T1000 (cell line): ENCODE measurements around the gene MC1R.
"Not testable (repeated sequence)": the region's sequence is repeated elsewhere in the genome, so short reads cannot be mapped to it uniquely, and the experiment has no call there.

Source experiments
- DNase-seq: peaks from one replicate; lab custom pipeline; 2025; ENCODE audit warnings: mixed read lengths; lab: John Stamatoyannopoulos, UW

MC1R gene

DNA sequence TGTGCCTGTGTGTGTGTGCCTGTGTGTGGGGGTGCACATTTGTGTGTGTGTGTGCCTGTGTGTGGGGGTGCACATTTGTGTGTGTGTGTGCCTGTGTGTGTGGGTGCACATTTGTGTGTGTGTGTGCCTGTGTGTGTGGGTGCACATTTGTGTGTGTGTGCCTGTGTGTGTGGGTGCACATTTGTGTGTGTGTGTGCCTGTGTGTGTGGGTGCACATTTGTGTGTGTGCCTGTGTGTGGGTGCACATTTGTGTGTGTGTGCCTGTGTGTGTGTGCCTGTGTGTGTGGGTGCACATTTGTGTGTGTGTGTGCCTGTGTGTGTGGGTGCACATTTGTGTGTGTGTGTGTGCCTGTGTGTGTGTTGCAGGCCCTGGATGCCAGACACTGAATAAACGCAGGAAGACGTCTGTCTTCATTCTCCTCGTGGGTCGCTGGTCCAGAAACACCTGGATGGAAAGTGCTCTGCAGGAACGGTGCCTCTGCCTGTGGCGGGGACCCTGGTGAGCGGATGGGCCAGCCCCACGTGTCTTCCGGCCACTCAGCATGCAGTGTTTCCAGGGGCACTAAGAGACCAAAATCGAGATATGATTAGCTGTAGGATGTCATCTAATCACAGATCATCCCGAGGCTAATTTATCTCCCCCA, 3.9 kb upstream of the MC1R start:
- DNase-seq: not testable (repeated sequence)

DNA sequence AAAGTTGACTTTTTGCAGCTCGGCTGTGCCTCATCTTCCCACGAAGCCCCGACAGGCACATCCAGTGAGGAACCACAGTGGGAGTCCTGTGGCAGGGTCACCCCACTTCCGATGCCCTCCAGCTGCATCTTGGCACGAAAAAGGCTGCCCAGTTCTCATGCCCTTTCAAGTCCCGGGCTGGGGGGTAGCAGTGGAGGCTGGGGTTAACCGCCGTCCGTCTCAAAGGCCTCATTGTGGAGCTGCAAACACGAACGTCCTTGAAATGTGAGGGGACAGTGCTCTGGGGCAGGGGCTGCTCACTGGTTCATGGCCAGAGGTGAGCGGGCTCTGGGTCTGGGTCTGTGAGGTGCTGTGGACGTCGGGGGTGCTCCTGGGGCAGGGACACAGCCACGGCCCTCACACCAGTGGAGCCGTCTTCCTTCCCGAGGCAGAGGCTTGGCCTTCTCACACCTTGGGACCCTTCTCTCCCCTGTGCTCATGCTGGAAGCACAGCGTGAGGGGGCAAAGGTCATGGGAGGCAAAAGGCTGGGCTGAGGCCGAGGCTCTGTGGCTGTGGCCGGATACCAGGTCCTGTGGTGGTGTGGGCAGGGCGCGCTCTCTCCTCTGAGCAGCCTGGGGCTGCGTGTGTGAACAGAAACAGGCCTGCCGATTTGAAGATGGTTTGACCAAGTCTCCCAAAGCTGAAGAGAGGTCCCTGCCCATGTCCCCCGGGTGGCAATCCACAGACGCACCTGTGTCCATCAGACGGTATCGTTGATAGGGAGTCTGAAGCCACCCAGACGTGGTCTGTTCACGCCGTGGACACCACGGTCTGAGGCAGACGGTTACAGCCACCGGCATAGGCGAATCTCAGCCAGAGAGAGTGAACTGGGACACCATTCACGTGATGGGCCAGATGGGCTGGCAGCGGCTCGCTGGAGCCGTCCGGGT, 3.1 kb upstream of the MC1R start:
- no peak for DNase-seq

DNA sequence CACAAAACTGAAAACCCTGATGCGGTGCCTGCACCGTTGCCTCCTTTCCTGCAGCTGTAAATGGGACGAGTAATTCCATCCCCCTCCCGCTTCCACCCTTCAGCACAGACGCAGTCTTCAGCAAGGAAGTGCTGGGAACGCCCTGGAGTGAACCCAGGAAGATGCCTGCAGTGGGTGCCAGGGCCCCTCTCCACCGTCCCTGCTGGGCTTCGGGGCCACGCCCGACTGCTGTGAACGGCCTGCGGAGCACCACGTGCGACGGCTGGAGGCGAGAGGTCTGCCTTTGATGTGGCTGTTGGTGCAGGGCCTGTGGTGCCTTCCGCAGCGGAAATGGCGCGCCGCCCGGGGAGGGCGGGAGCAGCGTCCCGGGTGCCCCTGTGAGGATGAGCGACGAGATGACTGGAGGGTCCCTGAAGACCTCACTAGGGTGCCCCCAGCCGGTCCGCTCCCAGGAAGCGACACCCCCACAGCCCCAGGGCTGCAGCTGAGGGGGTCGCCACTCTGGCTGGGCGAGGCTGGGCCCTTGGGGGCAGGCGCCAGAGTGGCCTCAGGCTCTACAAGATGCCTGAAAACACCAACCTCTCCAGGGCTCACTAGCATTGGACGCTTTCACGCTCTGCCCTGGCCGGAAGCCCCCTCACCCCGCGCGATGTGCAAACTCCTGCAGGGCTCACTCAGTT, 749 bp upstream of the MC1R start:
- DNase-seq: no peak

DNA sequence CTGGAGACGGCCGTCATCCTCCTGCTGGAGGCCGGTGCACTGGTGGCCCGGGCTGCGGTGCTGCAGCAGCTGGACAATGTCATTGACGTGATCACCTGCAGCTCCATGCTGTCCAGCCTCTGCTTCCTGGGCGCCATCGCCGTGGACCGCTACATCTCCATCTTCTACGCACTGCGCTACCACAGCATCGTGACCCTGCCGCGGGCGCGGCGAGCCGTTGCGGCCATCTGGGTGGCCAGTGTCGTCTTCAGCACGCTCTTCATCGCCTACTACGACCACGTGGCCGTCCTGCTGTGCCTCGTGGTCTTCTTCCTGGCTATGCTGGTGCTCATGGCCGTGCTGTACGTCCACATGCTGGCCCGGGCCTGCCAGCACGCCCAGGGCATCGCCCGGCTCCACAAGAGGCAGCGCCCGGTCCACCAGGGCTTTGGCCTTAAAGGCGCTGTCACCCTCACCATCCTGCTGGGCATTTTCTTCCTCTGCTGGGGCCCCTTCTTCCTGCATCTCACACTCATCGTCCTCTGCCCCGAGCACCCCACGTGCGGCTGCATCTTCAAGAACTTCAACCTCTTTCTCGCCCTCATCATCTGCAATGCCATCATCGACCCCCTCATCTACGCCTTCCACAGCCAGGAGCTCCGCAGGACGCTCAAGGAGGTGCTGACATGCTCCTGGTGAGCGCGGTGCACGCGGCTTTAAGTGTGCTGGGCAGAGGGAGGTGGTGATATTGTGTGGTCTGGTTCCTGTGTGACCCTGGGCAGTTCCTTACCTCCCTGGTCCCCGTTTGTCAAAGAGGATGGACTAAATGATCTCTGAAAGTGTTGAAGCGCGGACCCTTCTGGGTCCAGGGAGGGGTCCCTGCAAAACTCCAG, 1.1 kb downstream of the MC1R start:
- DNase-seq: no peak

DNA sequence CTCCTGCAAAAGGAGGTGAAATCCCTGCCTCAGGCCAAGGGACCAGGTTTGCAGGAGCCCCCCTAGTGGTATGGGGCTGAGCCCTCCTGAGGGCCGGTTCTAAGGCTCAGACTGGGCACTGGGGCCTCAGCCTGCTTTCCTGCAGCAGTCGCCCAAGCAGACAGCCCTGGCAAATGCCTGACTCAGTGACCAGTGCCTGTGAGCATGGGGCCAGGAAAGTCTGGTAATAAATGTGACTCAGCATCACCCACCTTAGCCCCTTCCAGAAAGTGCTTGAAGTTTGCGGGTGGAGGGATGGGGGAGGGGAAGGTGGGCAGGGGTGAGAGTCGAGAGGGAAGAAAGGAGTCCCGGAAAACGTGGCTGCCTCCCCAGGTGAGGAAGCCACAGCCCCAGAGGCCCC, 2.1 kb downstream of the MC1R start:
- DNase-seq: no peak

DNA sequence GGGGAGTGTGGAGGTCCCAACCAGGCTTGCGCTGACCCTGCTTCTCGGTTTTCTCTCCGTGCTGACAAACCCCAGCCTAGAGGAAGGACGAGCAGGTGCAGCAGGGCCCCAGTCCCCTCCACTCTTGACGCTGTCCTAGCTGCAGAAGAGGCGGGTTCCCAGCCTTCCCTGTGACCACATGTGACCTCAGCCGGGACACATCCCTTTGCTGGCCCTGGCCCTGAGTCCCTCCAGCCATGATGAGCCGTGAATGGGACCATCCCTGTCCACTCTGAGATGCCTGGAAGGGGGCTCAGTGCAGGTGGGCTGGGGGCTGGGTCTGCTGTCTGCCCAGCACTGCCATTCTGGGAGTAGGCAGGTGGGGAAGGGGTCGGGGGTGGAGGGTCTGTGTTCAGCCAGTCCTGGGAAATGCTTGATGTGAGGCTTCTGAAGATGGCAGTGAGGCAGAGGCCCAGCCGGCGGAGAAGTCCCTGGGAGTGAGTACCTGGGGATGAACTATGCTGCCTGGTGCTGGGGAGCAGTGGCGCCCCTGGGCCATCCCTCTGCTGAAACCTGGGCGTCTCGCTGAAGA, 2.6 kb downstream of the MC1R start:
- no peak for DNase-seq

DNA sequence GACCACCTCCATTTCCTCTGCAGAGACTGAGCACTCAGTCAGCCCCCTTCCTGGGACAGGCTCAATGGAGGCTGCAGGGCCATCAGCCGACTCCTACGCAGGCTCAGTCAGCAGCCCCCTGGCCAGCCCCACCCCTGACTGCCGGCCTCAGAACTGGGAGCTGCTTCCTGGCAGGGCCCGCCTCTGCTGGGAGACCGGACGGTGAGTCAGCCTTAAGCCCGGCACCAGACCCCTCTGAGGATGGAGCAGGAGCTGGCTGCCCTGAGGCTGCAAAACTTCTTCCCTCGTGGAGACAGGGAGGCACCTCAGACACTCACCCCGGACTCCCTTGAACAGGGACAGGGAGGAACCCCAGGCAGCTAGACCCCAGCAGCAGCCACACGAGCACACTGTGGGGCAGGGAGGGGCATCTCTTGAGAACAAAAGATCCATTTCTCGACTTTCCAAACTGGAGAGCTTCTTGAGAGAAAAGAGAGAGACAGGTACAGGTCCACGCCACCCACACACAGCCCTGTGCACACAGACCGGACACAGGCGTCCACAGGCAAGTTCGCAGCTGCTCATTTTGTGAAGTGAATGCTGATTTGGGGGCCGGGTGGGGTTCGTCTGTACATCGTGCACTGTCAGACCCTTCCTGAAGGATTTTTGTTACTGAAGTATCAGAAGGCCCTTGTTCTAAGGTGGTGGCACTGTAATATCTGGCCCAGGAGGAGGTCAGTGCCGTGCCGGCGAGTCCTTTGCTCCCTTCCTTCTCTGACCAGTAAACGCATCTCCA, 3.2 kb downstream of the MC1R start:
- peak; percentile 83 for DNase-seq

DNA sequence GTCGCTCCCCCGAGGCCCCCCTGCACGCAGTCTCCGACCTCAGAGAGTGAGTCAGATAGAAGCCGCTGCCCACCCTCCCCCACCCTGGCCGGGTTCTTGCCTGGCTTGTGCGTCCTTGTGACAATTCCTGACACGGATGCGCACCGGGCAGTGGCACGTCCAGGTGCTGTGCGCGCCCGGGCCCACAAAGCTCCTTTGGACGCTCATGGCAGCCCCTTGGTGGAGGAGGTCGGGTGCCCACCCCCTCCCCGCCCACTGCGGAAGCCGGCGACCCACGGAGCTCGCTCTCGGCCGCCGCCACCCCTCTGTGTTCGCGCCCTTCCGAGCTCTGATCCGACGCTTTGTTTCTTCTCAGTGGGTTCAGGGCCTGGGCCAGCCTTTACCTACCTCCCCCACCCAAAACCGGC, 3.8 kb downstream of the MC1R start:
- DNase-seq: peak; percentile 71

DNA sequence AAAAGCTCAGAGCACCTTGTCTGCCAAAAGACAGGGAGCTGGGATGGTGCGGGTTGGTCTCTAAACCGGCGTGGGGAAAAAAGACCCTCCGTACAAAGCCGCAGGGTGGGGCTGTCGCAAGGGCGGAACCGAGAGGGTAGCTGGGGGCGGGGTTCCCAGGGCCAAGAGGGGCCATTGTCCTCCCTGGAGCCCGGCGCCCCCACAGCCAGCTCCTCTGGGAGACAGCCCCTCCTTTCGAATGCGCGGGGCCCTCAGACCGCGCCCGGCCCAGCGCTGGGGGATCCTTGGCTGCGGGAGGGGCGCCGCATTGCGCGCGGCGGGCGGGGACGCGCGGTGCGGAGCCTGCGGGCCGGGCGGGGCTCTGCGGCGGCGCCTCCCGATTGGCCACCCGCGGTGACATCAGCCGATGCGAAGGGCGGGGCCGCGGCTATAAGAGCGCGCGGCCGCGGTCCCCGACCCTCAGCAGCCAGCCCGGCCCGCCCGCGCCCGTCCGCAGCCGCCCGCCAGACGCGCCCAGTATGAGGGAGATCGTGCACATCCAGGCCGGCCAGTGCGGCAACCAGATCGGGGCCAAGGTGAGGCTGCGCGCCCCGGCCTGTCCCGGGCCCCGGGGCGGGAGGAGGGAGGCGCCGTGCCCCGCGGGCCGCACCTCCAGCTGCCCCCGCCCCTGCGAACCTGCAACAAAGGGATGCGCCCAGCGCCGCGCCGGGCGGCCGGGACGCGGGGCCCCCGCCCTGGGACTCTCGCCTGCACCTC, 4.4 kb downstream of the MC1R start, which contains the start of gene TUBB3:
TUBB3 (plus strand) TSS at position 459 of the 756 bp plus-strand sequence; CDS start at position 519, 60 bp downstream.
- peak; percentile 76 for DNase-seq

DNA sequence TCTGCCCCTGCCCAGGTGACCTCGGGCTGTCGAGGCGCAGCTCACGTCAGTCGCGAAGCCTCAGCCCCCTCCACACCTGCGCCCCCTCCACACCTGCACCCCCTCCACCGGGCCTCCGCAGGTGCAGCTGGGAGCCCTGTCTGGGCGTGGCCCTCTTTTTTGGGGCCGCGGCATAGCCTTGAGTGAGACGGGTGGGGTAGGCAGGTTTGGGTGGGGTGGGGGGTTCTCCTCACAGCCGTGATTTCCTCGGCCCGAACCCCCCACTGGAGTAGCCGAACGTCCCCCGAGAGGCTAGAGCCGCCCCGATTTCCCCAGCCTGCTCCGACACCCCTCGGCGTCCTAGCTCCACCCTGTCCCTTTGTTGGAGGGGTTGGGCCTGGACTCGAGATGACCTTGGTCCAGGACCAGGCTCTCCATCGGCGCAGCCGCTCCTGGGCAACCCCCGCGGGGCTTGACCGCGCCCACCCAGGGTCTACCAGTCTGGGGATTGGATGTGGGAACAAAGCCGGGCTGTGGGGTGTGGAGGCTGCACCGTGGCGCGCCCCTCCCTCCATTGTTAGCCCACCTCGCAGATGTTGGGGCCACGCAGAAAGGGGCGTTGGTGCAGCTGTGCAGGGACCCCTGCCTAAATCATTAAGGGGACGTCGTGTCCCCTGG, 5.1 kb downstream of the MC1R start:
- DNase-seq: no peak

DNA sequence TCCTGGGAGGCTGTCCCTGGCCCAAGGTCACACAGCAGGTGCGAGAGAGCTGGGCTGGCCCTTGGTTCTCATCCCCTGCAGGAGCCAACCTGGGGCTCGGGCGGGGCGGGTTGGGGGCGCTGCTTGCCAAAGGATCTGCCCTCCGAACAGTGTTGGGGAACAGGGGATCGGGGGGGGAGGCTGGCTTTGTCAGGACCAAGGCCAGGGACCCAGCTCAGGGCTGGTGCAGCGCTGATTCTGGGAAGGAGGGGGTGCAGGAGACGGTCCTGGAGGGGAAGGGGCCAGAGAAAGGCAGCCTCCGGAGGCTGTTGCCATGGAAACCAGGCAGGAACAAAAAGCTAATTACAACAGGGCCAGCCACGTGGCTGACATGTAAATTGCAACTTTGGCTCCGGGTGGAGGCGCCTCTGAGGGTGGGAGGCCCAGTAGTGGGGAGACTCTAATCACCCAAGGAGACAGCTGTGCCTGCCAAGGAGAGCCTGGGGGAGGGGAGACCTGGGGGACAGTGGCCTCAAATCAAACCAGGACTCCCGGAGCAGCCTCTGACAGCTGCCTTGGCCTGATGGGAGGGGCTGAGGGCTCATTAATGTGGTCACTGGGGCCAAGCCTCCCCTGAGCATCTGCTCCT, 5.7 kb downstream of the MC1R start:
- DNase-seq: no peak

DNA sequence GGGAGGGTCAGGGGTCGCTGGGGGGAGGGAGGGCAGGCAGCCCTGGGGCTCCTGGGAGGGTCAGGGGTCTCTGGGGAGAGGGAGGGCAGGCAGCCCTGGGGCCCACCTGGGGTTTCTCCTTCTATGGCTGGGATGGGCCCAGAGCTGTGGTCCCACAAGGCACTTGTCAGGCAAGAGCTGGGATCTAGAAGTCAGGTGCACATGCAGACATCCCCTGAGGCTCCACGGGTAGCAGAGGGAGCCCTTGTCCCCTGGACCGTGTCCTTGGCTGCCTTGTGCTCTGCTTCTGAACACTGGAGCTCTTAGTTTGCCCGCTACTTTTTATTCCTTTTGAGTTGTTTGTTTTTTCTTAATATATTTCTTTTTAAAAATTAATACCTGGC, 6.3 kb downstream of the MC1R start:
- DNase-seq: no peak

DNA sequence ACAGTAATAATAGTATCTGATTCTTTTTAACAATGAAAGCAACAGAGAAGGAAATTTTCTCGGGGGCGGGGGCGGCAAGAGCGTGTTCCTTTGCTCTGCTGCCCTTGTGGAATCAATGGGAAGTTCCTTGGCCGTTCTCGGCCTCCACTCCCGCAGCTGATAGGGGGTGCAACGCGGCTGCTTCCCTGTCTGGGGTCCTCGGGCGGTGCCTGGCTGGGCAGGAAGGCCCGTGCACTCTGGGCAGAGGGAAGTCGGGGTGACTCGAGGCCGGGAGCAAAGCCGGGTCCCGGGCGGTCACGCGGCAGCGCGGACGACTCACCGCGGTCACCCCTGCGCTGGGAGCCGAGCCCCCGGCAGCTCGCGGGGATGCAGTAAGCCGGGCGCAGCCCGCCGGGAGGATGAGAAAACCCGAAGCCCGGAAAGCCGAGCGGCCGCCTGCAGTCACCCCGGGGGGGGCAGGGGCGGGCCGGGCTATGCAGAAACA, 7.0 kb downstream of the MC1R start:
- DNase-seq: no peak

DNA sequence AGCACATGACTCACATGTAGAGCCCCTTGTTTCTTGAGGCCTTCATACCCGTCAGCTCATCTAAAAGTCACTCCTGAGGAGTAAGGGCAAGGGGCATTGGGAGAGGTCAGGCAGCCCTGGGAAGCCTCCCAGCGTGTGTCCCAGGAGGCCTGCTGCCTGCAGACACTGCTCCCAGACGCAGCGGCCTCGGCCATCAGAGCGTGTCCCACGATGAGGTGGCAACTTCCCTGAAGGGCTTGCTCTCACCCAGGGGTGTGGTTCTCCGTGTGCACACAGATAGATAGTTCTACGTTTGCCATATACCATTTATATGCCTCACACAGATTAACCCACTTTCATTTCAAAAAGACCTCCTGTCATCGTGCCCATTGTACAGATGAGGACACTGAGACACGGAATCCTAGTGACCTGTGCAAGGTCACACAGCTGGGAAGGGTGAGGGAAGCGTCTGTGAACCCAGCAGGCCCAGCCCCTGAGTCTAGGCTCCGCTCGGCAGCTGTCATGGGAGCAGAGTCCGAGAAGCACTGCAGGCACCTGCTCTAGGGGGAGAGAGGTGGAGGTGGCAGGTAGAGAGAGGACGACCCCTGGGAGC, 12.7 kb downstream of the MC1R start:
- no peak for DNase-seq

DNA sequence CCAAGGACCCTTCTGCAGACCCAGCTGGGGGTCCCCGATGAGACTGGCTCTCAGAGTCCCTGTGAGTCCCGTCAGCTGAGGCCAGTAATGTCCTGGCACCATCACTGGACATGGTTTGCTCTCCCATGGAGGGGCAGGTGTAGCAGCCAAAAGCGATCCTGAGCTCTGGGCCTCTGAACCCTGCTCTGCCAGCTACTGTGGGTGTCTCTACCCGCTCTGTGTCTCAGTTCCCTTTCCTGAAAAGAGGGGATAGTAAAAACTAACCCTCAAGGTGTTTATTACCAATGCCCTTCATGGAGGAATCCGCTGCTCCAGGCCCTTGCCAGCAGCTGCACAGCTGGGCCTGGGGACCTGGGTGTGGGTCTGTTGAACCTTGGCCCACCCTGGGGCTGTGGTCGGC, 13.3 kb downstream of the MC1R start:
- DNase-seq: no peak

DNA sequence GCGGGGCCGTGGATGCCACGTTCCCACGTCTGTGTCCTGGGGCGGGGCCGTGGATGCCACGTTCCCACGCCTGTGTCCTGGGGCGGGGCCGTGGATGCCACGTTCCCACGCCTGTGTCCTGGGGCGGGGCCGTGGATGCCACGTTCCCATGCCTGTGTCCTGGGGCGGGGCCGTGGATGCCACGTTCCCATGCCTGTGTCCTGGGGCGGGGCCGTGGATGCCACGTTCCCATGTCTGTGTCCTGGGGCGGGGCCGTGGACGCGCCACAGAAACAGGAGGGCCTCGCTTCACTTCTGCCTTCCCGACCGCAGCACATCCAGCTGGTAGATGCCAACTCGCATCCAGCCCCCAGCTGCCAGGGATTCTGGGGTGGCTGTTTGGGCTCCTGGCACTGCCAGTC, 15.4 kb downstream of the MC1R start:
- DNase-seq: not testable (repeated sequence)

DNA sequence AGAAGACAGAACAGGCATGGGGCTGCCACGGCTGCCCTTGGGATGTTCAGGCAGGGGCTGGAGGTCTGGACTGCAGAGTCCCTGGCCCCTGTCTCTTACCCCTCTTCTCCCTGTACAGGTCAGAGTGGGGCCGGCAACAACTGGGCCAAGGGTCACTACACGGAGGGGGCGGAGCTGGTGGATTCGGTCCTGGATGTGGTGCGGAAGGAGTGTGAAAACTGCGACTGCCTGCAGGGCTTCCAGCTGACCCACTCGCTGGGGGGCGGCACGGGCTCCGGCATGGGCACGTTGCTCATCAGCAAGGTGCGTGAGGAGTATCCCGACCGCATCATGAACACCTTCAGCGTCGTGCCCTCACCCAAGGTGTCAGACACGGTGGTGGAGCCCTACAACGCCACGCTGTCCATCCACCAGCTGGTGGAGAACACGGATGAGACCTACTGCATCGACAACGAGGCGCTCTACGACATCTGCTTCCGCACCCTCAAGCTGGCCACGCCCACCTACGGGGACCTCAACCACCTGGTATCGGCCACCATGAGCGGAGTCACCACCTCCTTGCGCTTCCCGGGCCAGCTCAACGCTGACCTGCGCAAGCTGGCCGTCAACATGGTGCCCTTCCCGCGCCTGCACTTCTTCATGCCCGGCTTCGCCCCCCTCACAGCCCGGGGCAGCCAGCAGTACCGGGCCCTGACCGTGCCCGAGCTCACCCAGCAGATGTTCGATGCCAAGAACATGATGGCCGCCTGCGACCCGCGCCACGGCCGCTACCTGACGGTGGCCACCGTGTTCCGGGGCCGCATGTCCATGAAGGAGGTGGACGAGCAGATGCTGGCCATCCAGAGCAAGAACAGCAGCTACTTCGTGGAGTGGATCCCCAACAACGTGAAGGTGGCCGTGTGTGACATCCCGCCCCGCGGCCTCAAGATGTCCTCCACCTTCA, 16.2 kb downstream of the MC1R start:
- no peak for DNase-seq
